Mesenchymal stem cell (in vitro differentiated cells and primary cell): Measurements from ENCODE around the gene SDHA.
"Not testable (repeated sequence)": the region's sequence is repeated elsewhere in the genome, so short reads cannot be mapped to it uniquely, and the experiment has no call there.

Experiments used
- DNase-seq: peaks from one replicate; pipeline ENCODE4 v3.0.0-alpha.2; 2013
- H2AFZ ChIP-seq: one replicate; pipeline ENCODE4 v1.6.1; 2013; ENCODE audit warnings: low read depth, mild to moderate bottlenecking, control low read depth, inconsistent platforms, low read length, moderate library complexity
- H2AK5ac ChIP-seq: 2 replicates; pipeline ENCODE4 v1.6.1; 2013; ENCODE audit warnings: low read length, moderate library complexity, mild to moderate bottlenecking, inconsistent platforms; ENCODE audit not compliant: severe bottlenecking
- H2BK120ac ChIP-seq: one replicate; pipeline ENCODE4 v1.6.1; 2013; ENCODE audit warnings: low read depth, mild to moderate bottlenecking, inconsistent platforms, low read length, moderate library complexity
- H2BK12ac ChIP-seq, 2 experiments: one replicate each; pipeline ENCODE4 v1.6.1; 2013; ENCODE audit warnings: inconsistent platforms in 2 of 2, low read length in 2 of 2, mild to moderate bottlenecking in 2 of 2, moderate library complexity in 2 of 2, control low read depth in 1 of 2
- H2BK15ac ChIP-seq: one replicate; pipeline ENCODE4 v1.6.1; 2013; ENCODE audit warnings: mild to moderate bottlenecking, low read depth, inconsistent platforms; ENCODE audit not compliant: poor library complexity, severe bottlenecking
- H2BK5ac ChIP-seq: 2 replicates; pipeline ENCODE4 v1.6.1; 2013; ENCODE audit warnings: low read depth, mild to moderate bottlenecking, low read length, control low read depth, inconsistent platforms; ENCODE audit not compliant: poor library complexity, severe bottlenecking
- H3K14ac ChIP-seq, 2 experiments: one replicate each; pipeline ENCODE4 v1.6.1; 2013; ENCODE audit warnings: inconsistent platforms in 2 of 2, low read length in 2 of 2, control low read depth in 1 of 2, mild to moderate bottlenecking in 1 of 2, moderate library complexity in 1 of 2
- H3K18ac ChIP-seq, 2 experiments: one replicate each; pipeline ENCODE4 v1.6.1; 2013; ENCODE audit warnings: inconsistent platforms in 2 of 2, low read length in 2 of 2, control low read depth in 1 of 2, low read depth in 1 of 2, mild to moderate bottlenecking in 1 of 2
- H3K23ac ChIP-seq, 2 experiments: one replicate each; pipeline ENCODE4 v1.6.1; 2013; ENCODE audit warnings: inconsistent platforms in 2 of 2, low read length in 2 of 2, mild to moderate bottlenecking in 2 of 2, moderate library complexity in 2 of 2, control low read depth in 1 of 2
- H3K27ac ChIP-seq: 2 replicates; pipeline ENCODE4 v1.5.1; 2013; ENCODE audit warnings: mild to moderate bottlenecking, moderate library complexity, low read length, control low read depth, inconsistent platforms; ENCODE audit not compliant: poor library complexity, severe bottlenecking
- H3K27me3 ChIP-seq, 2 experiments: 2 replicates each; pipeline versions ENCODE4 v1.6.1 to v1.7.0; 2013; ENCODE audit warnings: low read length in 2 of 2, mild to moderate bottlenecking in 2 of 2, moderate library complexity in 2 of 2, control low read depth in 1 of 2, inconsistent platforms in 1 of 2; ENCODE audit not compliant: control insufficient read depth in 1 of 2, insufficient read depth in 1 of 2
- H3K36me3 ChIP-seq, 2 experiments: 2 replicates each; pipeline versions ENCODE4 v1.6.1 to v1.7.0; 2013; ENCODE audit warnings: low read length in 2 of 2, control low read depth in 1 of 2, inconsistent platforms in 1 of 2, low read depth in 1 of 2, mild to moderate bottlenecking in 1 of 2; ENCODE audit not compliant: insufficient read depth in 2 of 2, control insufficient read depth in 1 of 2
- H3K4ac ChIP-seq, 2 experiments: one replicate each; pipeline ENCODE4 v1.6.1; 2013; ENCODE audit warnings: inconsistent platforms in 2 of 2, low read length in 2 of 2, mild to moderate bottlenecking in 2 of 2, moderate library complexity in 2 of 2, control low read depth in 1 of 2, low read depth in 1 of 2
- H3K4me1 ChIP-seq: 2 replicates; pipeline ENCODE4 v1.6.1; 2013; ENCODE audit warnings: low read depth, low read length, control low read depth; ENCODE audit not compliant: control insufficient read depth, insufficient read depth
- H3K4me2 ChIP-seq: 2 replicates; pipeline ENCODE4 v1.6.1; 2013; ENCODE audit warnings: low read length, mild to moderate bottlenecking, inconsistent platforms; ENCODE audit not compliant: poor library complexity, severe bottlenecking
- H3K4me3 ChIP-seq, 2 experiments: 2 replicates each; pipeline versions ENCODE4 v1.5.1 to v1.7.0; 2013; ENCODE audit warnings: low read length in 2 of 2, mild to moderate bottlenecking in 2 of 2, control low read depth in 1 of 2, low read depth in 1 of 2; ENCODE audit not compliant: insufficient read depth in 1 of 2
- H3K79me1 ChIP-seq: replicated peaks from 2 replicates; pipeline ENCODE4 v1.6.1; 2013; ENCODE audit warnings: mild to moderate bottlenecking, control low read depth, low read length, inconsistent platforms; ENCODE audit not compliant: poor library complexity, severe bottlenecking
- H3K9ac ChIP-seq: 2 replicates; pipeline ENCODE4 v1.7.0; 2013; ENCODE audit warnings: mild to moderate bottlenecking, low read length, moderate library complexity
- H3K9me3 ChIP-seq: 2 replicates; pipeline ENCODE4 v1.7.0; 2013; ENCODE audit warnings: mild to moderate bottlenecking, low read length; ENCODE audit not compliant: control insufficient read depth
- H4K8ac ChIP-seq: one replicate; pipeline ENCODE4 v1.6.1; 2013; ENCODE audit warnings: inconsistent platforms, mild to moderate bottlenecking, low read length, moderate library complexity
- H4K91ac ChIP-seq: one replicate; pipeline ENCODE4 v1.6.1; 2013; ENCODE audit warnings: mild to moderate bottlenecking, low read length, inconsistent platforms
- WGBS: methylation state at CpG from one replicate; pipeline ENCODE4 v1.1.7; 2013; ENCODE audit warnings: mixed read lengths; 5-methylcytosine and 5-hydroxymethylcytosine counted together

Gene SDHA

DNA sequence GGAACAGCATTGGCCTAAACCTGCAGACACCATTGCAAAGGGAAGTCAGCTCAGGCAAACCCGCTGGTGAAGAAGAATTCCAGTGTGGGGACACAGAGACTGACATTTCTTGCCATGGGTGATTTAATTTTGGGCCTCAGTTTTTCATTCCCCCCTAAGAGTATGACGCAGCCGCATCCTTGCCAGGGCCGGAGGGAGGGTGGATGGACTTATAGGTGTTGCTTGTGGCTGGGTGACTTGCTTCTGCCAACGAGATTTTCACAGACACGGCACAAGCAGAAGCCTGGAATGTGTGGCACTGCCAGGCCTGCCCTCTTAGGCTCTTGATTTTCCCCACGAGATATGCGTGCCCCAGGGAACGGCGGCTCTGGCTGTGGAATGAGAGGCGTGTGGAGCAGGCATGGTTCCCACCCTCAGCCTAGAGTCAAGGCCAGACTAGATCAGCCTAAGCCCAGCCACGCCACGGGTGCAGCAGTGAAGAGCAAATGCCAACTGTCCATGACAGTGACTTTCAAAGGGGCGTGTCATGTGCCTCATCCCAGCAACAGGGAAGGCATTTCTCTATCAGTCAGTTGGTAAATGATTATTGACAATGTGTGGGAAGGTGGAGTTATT, 61.0 kb downstream of the SDHA start:
- peaks cover 30 to 45% of the 10 kb centered on the region in 2 experiments for H3K36me3 ChIP-seq
- not testable (repeated sequence) for H2BK15ac ChIP-seq, H3K27ac ChIP-seq, H2BK12ac ChIP-seq, H3K4me3 ChIP-seq, DNase-seq, H3K4ac ChIP-seq, H2BK120ac ChIP-seq, H3K14ac ChIP-seq, H3K4me2 ChIP-seq, H4K8ac ChIP-seq, H3K4me1 ChIP-seq, H3K9me3 ChIP-seq, H3K23ac ChIP-seq, H2AK5ac ChIP-seq, H3K18ac ChIP-seq, H2BK5ac ChIP-seq, H4K91ac ChIP-seq, H3K9ac ChIP-seq, H2AFZ ChIP-seq, H3K27me3 ChIP-seq
- WGBS, result 85% methylated on average over 14 of the region's 14 CpGs
- H3K79me1 ChIP-seq, result peaks cover 19% of the 10 kb centered on the region

- Histone ChIP-seq H2AK5ac (no peak overlapping the region), H2BK15ac (no peak overlapping the region), H3K9me3 (no peaks in the 10 kb centered on the region), H3K4me3 (no peak overlapping the region), H3K36me3 (peaks cover 40 to 41% of the 10 kb centered on the region in 2 experiments), H3K23ac (no peak overlapping the region), H3K14ac (no peak overlapping the region), H2BK12ac (no peak overlapping the region), H2AFZ (no peak overlapping the region), H3K4me1 (peaks cover 2% of the 10 kb centered on the region), H3K9ac (no peak overlapping the region), H4K91ac (no peak overlapping the region), H3K27me3 (no peaks in the 10 kb centered on the region), H3K27ac (no peak overlapping the region), H2BK5ac (no peak overlapping the region), H3K4me2 (no peak overlapping the region), H3K4ac (no peak overlapping the region), H3K79me1 (peaks cover 34% of the 10 kb centered on the region), H2BK120ac (no peak overlapping the region), H4K8ac (no peak overlapping the region), H3K18ac (no peak overlapping the region)
- 88% methylated on average over 14 of the region's 14 CpGs for WGBS
- no peak for DNase-seq
Measured at GRCh38 chr5:285991-286557, 68.0 kb downstream of the SDHA start.

DNA sequence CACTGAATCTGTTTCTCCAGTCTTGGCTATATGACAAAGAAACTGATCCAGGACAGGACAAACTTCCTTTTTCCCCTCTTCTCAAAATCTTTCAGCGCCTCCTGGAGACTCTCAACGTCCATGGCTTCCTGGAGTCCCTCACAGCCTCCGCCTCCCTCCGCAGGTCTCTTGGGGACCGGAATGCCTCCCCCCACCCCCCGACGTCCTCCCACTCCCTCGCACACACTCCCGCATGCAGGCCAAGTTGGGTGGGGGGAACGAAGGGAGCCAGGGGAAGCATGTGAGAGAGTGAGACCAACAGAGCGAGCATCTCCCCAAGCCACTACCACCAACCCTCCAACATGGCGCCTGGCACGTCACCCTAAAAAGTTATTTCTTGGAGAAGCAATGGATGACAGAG, 72.1 kb downstream of the SDHA start:
- not testable (repeated sequence) for H3K4me3 ChIP-seq, H3K27ac ChIP-seq, H3K23ac ChIP-seq, H3K18ac ChIP-seq, H4K8ac ChIP-seq, H2BK120ac ChIP-seq, H2BK15ac ChIP-seq, H3K14ac ChIP-seq, H2AFZ ChIP-seq, DNase-seq, H2BK12ac ChIP-seq, H3K4me1 ChIP-seq, H3K27me3 ChIP-seq, H3K9me3 ChIP-seq, H2AK5ac ChIP-seq, H3K4ac ChIP-seq, H2BK5ac ChIP-seq, H4K91ac ChIP-seq, H3K4me2 ChIP-seq, H3K9ac ChIP-seq
- H3K36me3 ChIP-seq, result peaks cover 25 to 26% of the 10 kb centered on the region in 2 experiments
- 96% methylated on average over 9 of the region's 13 CpGs for WGBS
- peaks cover 24% of the 10 kb centered on the region for H3K79me1 ChIP-seq

DNA sequence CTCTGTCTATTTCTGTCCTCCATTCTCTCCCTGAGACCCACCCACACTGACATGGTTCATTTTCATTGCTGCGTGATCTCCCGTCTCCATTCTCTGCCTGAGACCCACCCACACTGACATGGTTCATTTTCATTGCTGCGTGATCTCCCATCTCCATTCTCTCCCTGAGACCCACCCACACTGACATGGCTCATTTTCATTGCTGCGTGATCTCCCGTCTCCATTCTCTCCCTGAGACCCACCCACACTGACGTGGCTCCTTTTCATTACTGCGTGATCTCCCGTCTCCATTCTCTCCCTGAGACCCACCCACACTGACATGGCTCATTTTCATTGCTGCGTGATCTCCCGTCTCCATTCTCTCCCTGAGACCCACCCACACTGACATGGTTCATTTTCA, 73.2 kb downstream of the SDHA start:
- H2BK12ac ChIP-seq, H2BK5ac ChIP-seq, H2AFZ ChIP-seq, H3K4me3 ChIP-seq, H4K8ac ChIP-seq, H2BK120ac ChIP-seq, H3K9ac ChIP-seq, H2AK5ac ChIP-seq, H2BK15ac ChIP-seq, H3K9me3 ChIP-seq, H3K27ac ChIP-seq, H3K27me3 ChIP-seq, H3K18ac ChIP-seq, H3K14ac ChIP-seq, H3K4me1 ChIP-seq, H3K4me2 ChIP-seq, H4K91ac ChIP-seq, H3K23ac ChIP-seq, DNase-seq, H3K4ac ChIP-seq: not testable (repeated sequence)
- peaks cover 14 to 19% of the 10 kb centered on the region in 2 experiments for H3K36me3 ChIP-seq
- 99% methylated on average over 9 of the region's 10 CpGs for WGBS
- peaks cover 14% of the 10 kb centered on the region for H3K79me1 ChIP-seq
